Tibial nerve (tissue), 3 donors: Measurements from ENCODE around the gene EXOC3.

ENCODE experiments used
- CTCF ChIP-seq, 5 experiments: fragments of 200-600 bp in 3 of 5; fragments of 450-650 bp in 2 of 5; sonication (generic) in 3 of 5; IDR thresholded peaks; one replicate each; pipeline ENCODE4 v1.5.1; 2016 to 2019; ENCODE audit warnings: antibody characterized with exemption in 5 of 5, mild to moderate bottlenecking in 3 of 5, moderate library complexity in 2 of 5
- POLR2A ChIP-seq, 2 donors: fragments of 450-650 bp; IDR thresholded peaks; one replicate each; pipeline ENCODE4 v1.6.1; 2017; ENCODE audit warnings: antibody characterized with exemption in 2 of 2, mild to moderate bottlenecking in 2 of 2, moderate library complexity in 2 of 2

GRCh38 chr5:496028-496427, 53.1 kb downstream of the EXOC3 start:
- TF ChIP-seq POLR2A (IDR thresholded peaks at IDR 0.05) (no peak), CTCF (IDR thresholded peaks at IDR 0.05) (no peak)
